ENCODE data around the gene CDH1.

- TF ChIP-seq EZH2phosphoT487 (IDR thresholded peaks at IDR 0.05; ENCODE audit: unreplicated experiment), result no peak
- TF ChIP-seq, protein P1, sequence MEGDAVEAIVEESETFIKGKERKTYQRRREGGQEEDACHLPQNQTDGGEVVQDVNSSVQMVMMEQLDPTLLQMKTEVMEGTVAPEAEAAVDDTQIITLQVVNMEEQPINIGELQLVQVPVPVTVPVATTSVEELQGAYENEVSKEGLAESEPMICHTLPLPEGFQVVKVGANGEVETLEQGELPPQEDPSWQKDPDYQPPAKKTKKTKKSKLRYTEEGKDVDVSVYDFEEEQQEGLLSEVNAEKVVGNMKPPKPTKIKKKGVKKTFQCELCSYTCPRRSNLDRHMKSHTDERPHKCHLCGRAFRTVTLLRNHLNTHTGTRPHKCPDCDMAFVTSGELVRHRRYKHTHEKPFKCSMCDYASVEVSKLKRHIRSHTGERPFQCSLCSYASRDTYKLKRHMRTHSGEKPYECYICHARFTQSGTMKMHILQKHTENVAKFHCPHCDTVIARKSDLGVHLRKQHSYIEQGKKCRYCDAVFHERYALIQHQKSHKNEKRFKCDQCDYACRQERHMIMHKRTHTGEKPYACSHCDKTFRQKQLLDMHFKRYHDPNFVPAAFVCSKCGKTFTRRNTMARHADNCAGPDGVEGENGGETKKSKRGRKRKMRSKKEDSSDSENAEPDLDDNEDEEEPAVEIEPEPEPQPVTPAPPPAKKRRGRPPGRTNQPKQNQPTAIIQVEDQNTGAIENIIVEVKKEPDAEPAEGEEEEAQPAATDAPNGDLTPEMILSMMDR (conservative IDR thresholded peaks at IDR 0.05; ENCODE audit: low read depth in 2 of 2), result no peak
- TF ChIP-seq EZH2 (IDR thresholded peaks at IDR 0.05; ENCODE audit: low read depth, unreplicated experiment), result no peak
- TF ChIP-seq POLR2AphosphoS5 (IDR thresholded peaks at IDR 0.05; ENCODE audit: low read depth), result no peak
- no peak for TF ChIP-seq NANOG (IDR thresholded peaks at IDR 0.05; ENCODE audit: borderline replicate concordance)
- TF ChIP-seq ZNF462 (CRISPR knock-in tag; IDR thresholded peaks at IDR 0.05), result no peak
- TF ChIP-seq, protein P2, sequence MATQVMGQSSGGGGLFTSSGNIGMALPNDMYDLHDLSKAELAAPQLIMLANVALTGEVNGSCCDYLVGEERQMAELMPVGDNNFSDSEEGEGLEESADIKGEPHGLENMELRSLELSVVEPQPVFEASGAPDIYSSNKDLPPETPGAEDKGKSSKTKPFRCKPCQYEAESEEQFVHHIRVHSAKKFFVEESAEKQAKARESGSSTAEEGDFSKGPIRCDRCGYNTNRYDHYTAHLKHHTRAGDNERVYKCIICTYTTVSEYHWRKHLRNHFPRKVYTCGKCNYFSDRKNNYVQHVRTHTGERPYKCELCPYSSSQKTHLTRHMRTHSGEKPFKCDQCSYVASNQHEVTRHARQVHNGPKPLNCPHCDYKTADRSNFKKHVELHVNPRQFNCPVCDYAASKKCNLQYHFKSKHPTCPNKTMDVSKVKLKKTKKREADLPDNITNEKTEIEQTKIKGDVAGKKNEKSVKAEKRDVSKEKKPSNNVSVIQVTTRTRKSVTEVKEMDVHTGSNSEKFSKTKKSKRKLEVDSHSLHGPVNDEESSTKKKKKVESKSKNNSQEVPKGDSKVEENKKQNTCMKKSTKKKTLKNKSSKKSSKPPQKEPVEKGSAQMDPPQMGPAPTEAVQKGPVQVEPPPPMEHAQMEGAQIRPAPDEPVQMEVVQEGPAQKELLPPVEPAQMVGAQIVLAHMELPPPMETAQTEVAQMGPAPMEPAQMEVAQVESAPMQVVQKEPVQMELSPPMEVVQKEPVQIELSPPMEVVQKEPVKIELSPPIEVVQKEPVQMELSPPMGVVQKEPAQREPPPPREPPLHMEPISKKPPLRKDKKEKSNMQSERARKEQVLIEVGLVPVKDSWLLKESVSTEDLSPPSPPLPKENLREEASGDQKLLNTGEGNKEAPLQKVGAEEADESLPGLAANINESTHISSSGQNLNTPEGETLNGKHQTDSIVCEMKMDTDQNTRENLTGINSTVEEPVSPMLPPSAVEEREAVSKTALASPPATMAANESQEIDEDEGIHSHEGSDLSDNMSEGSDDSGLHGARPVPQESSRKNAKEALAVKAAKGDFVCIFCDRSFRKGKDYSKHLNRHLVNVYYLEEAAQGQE (IDR thresholded peaks at IDR 0.05; ENCODE audit: unreplicated experiment), result no peak
- TF ChIP-seq ZNF331 (CRISPR knock-in tag; IDR thresholded peaks at IDR 0.05; ENCODE audit: low read depth), result no peak
- no peak for TF ChIP-seq ETS1 (IDR thresholded peaks at IDR 0.05)
- TF ChIP-seq JUNB (IDR thresholded peaks at IDR 0.05; ENCODE audit: unreplicated experiment), result no peak
- no peak for TF ChIP-seq CREB1 (CRISPR knock-in tag; IDR thresholded peaks at IDR 0.05; ENCODE audit: low read depth)
- TF ChIP-seq STAT1 (IDR thresholded peaks at IDR 0.05; ENCODE audit: unreplicated experiment), result no peak
Measured at GRCh38 chr16:68756239-68756915, 19.3 kb downstream of the CDH1 start.

Data from GM23338 (cell line).